ENCODE measurements around the gene FZD1. TPM values are rescaled to one million over a fixed set of nuclear protein-coding genes. Genes with fewer than 3 reads are reported as not detected.
A peak's percentile ranks its signal among the peaks of the same experiment; 100 is the strongest.

The FZD1 gene
- total and polyA plus RNA-seq, 2 of the 8 experiments (the other 6 are each of a cell fraction or from before 2014, with no cell fraction given) = 0.62 to 0.91 TPM

GRCh38 chr7:91248996-91249395 is 15.2 kb upstream of the FZD1 start:
- ChIA-PET POLR2A (ENCODE audit: partially characterized antibody) (no interaction called here), CTCF (ENCODE audit: partially characterized antibody) (interaction anchor here (0.5 to 1.7 kb wide), 3 partner anchors 10 to 126 kb away, joined by 3 to 6 read pairs (median 4); no protein-coding TSS in a partner anchor)
- no peak overlapping the region for H3K56ac ChIP-seq (replicated peaks; ENCODE audit: insufficient read length, low read depth, low read length)
- no peaks in the 10 kb centered on the region for H3K36me3 ChIP-seq (ENCODE audit: control insufficient read depth in 2 of 4, insufficient read depth in 4 of 4, low read length in 3 of 4)
- no peaks in the 10 kb centered on the region for H3K27me3 ChIP-seq (replicated peaks in 1 of 4; ENCODE audit: control insufficient read depth in 3 of 4, extremely low read depth in 1 of 4, insufficient read depth in 3 of 4, low read length in 3 of 4)
- DNase-seq (ENCODE audit: low read depth in 1 of 2, low spot score in 2 of 2) (no peak), FAIRE-seq (no peak)
- no peaks in the 10 kb centered on the region for H3K9me3 ChIP-seq (ENCODE audit: insufficient read depth in 2 of 2, low read depth in 1 of 2, low read length in 1 of 2)
- no peaks in the 10 kb centered on the region; the same call in 1 of the 2 replicates for H3K79me1 ChIP-seq (ENCODE audit: low read depth, low read length)
- no peak overlapping the region for H3K23ac ChIP-seq (ENCODE audit: insufficient read length)
- no peaks in the 10 kb centered on the region for H3K4me1 ChIP-seq (replicated peaks in 1 of 4; ENCODE audit: control insufficient read depth in 3 of 4, insufficient read depth in 4 of 4, low read length in 3 of 4)
- no peak overlapping the region for H3K14ac ChIP-seq (ENCODE audit: insufficient read length)
- H2BK5ac ChIP-seq (ENCODE audit: low read depth, low read length) = no peak overlapping the region
- H2AFZ ChIP-seq (ENCODE audit: low read length) = 0 out of 2 replicates have a peak overlapping the region, but pooled peaks have one; percentile 5
- H4K5ac ChIP-seq (ENCODE audit: insufficient read length, low read depth, low read length) = no peak overlapping the region
- H3K9ac ChIP-seq (replicated peaks in 1 of 4; ENCODE audit: extremely low read depth in 1 of 4, low read depth in 3 of 4, low read length in 3 of 4) = no peak overlapping the region
- no peak overlapping the region for H2BK12ac ChIP-seq (ENCODE audit: low read depth, low read length)
- H3K27ac ChIP-seq (ENCODE audit: low read depth, low read length) = no peak overlapping the region
- H4K20me1 ChIP-seq (replicated peaks in 1 of 2; ENCODE audit: control insufficient read depth in 1 of 2, insufficient read depth in 2 of 2, low read length in 2 of 2) = no peaks in the 10 kb centered on the region
- no peak overlapping the region for H3K4me2 ChIP-seq (ENCODE audit: insufficient read depth in 1 of 2, low read depth in 2 of 2, low read length in 2 of 2)
- no peak overlapping the region for H4K91ac ChIP-seq (replicated peaks; ENCODE audit: insufficient read length, low read length)
- no peak overlapping the region; a peak in 1 of 8 replicates for H3K4me3 ChIP-seq (ENCODE audit: extremely low read depth in 1 of 4, insufficient read depth in 2 of 4, low read depth in 3 of 4, low read length in 4 of 4)
- H3K79me2 ChIP-seq (ENCODE audit: control insufficient read depth in 1 of 2, insufficient read depth in 2 of 2, low read length in 2 of 2) = no peaks in the 10 kb centered on the region
- no peak overlapping the region for H2AK5ac ChIP-seq (ENCODE audit: low read depth, low read length)
- no peak overlapping the region for H2BK15ac ChIP-seq (ENCODE audit: low read length)
- H2BK20ac ChIP-seq (ENCODE audit: low read length) = no peak overlapping the region
- H3K23me2 ChIP-seq (ENCODE audit: low read depth, low read length) = no peaks in the 10 kb centered on the region
- no peak overlapping the region for H2BK120ac ChIP-seq (replicated peaks; ENCODE audit: low read depth, low read length)
- 73% methylated on average over 2 of the region's 2 CpGs; no CpG with 5 or more reads in 1 of the 2 experiments for WGBS, 2 experiments (ENCODE audit: extremely low coverage in 1 of 2, insufficient coverage in 1 of 2, insufficient read length in 1 of 2, insufficient replicate concordance in 2 of 2, low coverage in 1 of 2, low lambda C conversion rate in 2 of 2, missing lambda C conversion rate in 1 of 2)
- H3K4ac ChIP-seq (replicated peaks; ENCODE audit: insufficient read length, low read depth, low read length) = no peak overlapping the region
- no peak overlapping the region for H4K8ac ChIP-seq (ENCODE audit: extremely low read depth, insufficient read depth, low read length)
- no peak overlapping the region for H3K18ac ChIP-seq (ENCODE audit: extremely low read depth, low read length)
- TF ChIP-seq CEBPB (IDR thresholded peaks at IDR 0.05; ENCODE audit: low read depth, low read length) (no peak), EZH2 (IDR thresholded peaks at IDR 0.05; ENCODE audit: low read depth, low read length, severe bottlenecking) (no peak), BACH1 (IDR thresholded peaks at IDR 0.05; ENCODE audit: low read length) (no peak), KDM5A (IDR thresholded peaks at IDR 0.05; ENCODE audit: low read length) (no peak), CBX5 (IDR thresholded peaks at IDR 0.05; ENCODE audit: low read depth, low read length) (no peak), TAF1 (IDR thresholded peaks at IDR 0.05; ENCODE audit: low read depth, low read length) (no peak), KDM1A (IDR thresholded peaks at IDR 0.05; ENCODE audit: borderline replicate concordance, low read length) (no peak), HDAC2 (IDR thresholded peaks at IDR 0.05; ENCODE audit: borderline replicate concordance in 1 of 2, low read depth in 2 of 2, low read length in 2 of 2) (no peak), ASH2L (IDR thresholded peaks at IDR 0.05; ENCODE audit: low read length) (no peak), RNF2 (IDR thresholded peaks at IDR 0.05; ENCODE audit: borderline replicate concordance, low read depth, low read length, missing control alignments, poor library complexity, severe bottlenecking) (no peak), CBX8 (IDR thresholded peaks at IDR 0.05; ENCODE audit: borderline replicate concordance, low read depth, low read length) (no peak), FOSL1 (IDR thresholded peaks at IDR 0.05; ENCODE audit: insufficient read depth, low read depth, low read length) (no peak)
- TF ChIP-seq, protein P1, sequence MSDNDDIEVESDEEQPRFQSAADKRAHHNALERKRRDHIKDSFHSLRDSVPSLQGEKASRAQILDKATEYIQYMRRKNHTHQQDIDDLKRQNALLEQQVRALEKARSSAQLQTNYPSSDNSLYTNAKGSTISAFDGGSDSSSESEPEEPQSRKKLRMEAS (IDR thresholded peaks at IDR 0.05) = no peak
